Ureter (tissue), 1 donor: ENCODE results near the gene DOK6. TPM values are rescaled to one million over a fixed set of nuclear protein-coding genes. Genes with fewer than 3 reads are reported as not detected.
"Not testable (repeated sequence)": the region's sequence is repeated elsewhere in the genome, so short reads cannot be mapped to it uniquely, and the experiment has no call there.

Experiments
- DNase-seq: peaks from one replicate; pipeline ENCODE4 v3.0.0-alpha.2; 2020; ENCODE audit warnings: low spot score
- total RNA-seq: library from RNA; stranded (reverse); gene quantifications from one replicate; pipeline ENCODE4 v1.2.4, GENCODE V29; 2023
- donor health status: DM: yes; HTN: yes; CAD: no.

Gene DOK6
- total RNA-seq, 1 donor from 2014 or later: 4.9 TPM

GRCh38 chr18:69626171-69626570, 225.5 kb downstream of the DOK6 start:
- no peak for DNase-seq

GRCh38 chr18:69626643-69627242, 226.1 kb downstream of the DOK6 start:
- DNase-seq: no peak

GRCh38 chr18:69628774-69629359, 228.2 kb downstream of the DOK6 start:
- DNase-seq: no peak

GRCh38 chr18:69631281-69631680, 230.6 kb downstream of the DOK6 start:
- DNase-seq: no peak

- no peak for DNase-seq
These were observed 234.8 kb downstream of the DOK6 start for GRCh38 chr18:69635482-69635881.

GRCh38 chr18:69636529-69637301, 236.0 kb downstream of the DOK6 start:
- no peak for DNase-seq

- no peak for DNase-seq
These were observed 237.4 kb downstream of the DOK6 start for GRCh38 chr18:69638056-69638455.

- no peak for DNase-seq
These were observed 247.0 kb downstream of the DOK6 start for GRCh38 chr18:69647702-69648101.

- DNase-seq: no peak
These were observed 247.8 kb downstream of the DOK6 start for GRCh38 chr18:69648486-69648885.

- DNase-seq: no peak
These were observed 249.0 kb downstream of the DOK6 start for GRCh38 chr18:69649684-69650083.

GRCh38 chr18:69651243-69651642, 250.6 kb downstream of the DOK6 start:
- no peak for DNase-seq

- DNase-seq: no peak
These were observed 255.1 kb downstream of the DOK6 start for GRCh38 chr18:69655816-69656215.

GRCh38 chr18:69658103-69658502, 257.4 kb downstream of the DOK6 start:
- DNase-seq: no peak

- DNase-seq: no peak
These were observed 258.0 kb downstream of the DOK6 start for GRCh38 chr18:69658685-69659084.

- no peak for DNase-seq
These were observed 258.5 kb downstream of the DOK6 start for GRCh38 chr18:69659142-69659651.

GRCh38 chr18:69662090-69662489, 261.4 kb downstream of the DOK6 start:
- not testable (repeated sequence) for DNase-seq

- no peak for DNase-seq
These were observed 263.7 kb downstream of the DOK6 start for GRCh38 chr18:69664399-69664798.

GRCh38 chr18:69674292-69674877, 273.7 kb downstream of the DOK6 start:
- DNase-seq: no peak

- no peak for DNase-seq
These were observed 274.3 kb downstream of the DOK6 start for GRCh38 chr18:69674966-69675365.

- DNase-seq: no peak
These were observed 276.9 kb downstream of the DOK6 start for GRCh38 chr18:69677595-69677994.

- DNase-seq: no peak
These were observed 279.4 kb downstream of the DOK6 start for GRCh38 chr18:69680123-69680522.

- no peak for DNase-seq
These were observed 282.5 kb downstream of the DOK6 start for GRCh38 chr18:69683176-69683575.

GRCh38 chr18:69684789-69685188, 284.1 kb downstream of the DOK6 start:
- no peak for DNase-seq
